Adrenal gland (tissue), 5 donors: ENCODE results near the gene NRXN3.

Source experiments
- POLR2A ChIP-seq, 2 donors: fragments of 450-650 bp; IDR thresholded peaks; one replicate each; pipeline ENCODE4 v1.6.1; 2017; ENCODE audit warnings: antibody characterized with exemption in 2 of 2, mild to moderate bottlenecking in 2 of 2, moderate library complexity in 1 of 2
- TF ChIP-seq, protein P1 (sequence below), 6 experiments: fragments of 450-650 bp in 4 of 6; fragments of 200-600 bp in 2 of 6; sonication (generic) in 1 of 6; IDR thresholded peaks; 1 replicate in 5 of 6; 2 replicates in 1 of 6; pipeline versions ENCODE4 v1.5.1 to v1.8.0; 2016 to 2021; ENCODE audit warnings: antibody characterized with exemption in 6 of 6, mild to moderate bottlenecking in 2 of 6, moderate library complexity in 1 of 6
- donor health status: DM: no; HTN: no; CAD: no.

GRCh38 chr14:78451319-78451695 lies 281.1 kb downstream of the NRXN3 start:
- TF ChIP-seq, protein P1, sequence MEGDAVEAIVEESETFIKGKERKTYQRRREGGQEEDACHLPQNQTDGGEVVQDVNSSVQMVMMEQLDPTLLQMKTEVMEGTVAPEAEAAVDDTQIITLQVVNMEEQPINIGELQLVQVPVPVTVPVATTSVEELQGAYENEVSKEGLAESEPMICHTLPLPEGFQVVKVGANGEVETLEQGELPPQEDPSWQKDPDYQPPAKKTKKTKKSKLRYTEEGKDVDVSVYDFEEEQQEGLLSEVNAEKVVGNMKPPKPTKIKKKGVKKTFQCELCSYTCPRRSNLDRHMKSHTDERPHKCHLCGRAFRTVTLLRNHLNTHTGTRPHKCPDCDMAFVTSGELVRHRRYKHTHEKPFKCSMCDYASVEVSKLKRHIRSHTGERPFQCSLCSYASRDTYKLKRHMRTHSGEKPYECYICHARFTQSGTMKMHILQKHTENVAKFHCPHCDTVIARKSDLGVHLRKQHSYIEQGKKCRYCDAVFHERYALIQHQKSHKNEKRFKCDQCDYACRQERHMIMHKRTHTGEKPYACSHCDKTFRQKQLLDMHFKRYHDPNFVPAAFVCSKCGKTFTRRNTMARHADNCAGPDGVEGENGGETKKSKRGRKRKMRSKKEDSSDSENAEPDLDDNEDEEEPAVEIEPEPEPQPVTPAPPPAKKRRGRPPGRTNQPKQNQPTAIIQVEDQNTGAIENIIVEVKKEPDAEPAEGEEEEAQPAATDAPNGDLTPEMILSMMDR (IDR thresholded peaks at IDR 0.05) = no peak
- no peak for TF ChIP-seq POLR2A (IDR thresholded peaks at IDR 0.05)
